ENCODE measurements around the gene RPS6KA1. TPM values are rescaled to one million over a fixed set of nuclear protein-coding genes. Genes with fewer than 3 reads are reported as not detected.

The RPS6KA1 gene
- total and polyA plus RNA-seq, 2 of the 13 experiments (the other 11 are each of a cell fraction or from before 2014, with no cell fraction given): 19.6 to 24.2 TPM

GRCh38 chr1:26545969-26546323, 16.4 kb downstream of the RPS6KA1 start:
- H3K27ac ChIP-seq (ENCODE audit: extremely low read length, insufficient read depth, low read length): no peak overlapping the region
- H3K4me2 ChIP-seq (ENCODE audit: low read depth, low read length): no peak overlapping the region
- ChIA-PET POLR2A (no interaction called here), CTCF (ENCODE audit: low intra/inter-chr PET ratio, low total read pairs) (no interaction called here)
- H4K20me1 ChIP-seq (ENCODE audit: insufficient read depth, low read length): no peaks in the 10 kb centered on the region
- no peak for DNase-seq (ENCODE audit: low spot score)
- no peak for FAIRE-seq
- no peaks in the 10 kb centered on the region for H3K9me3 ChIP-seq (ENCODE audit: low read length)
- intact Hi-C loops (cut with micrococcal nuclease; ENCODE audit: unreplicated experiment) (no loop called here), in situ Hi-C loops (cut with HindIII; ENCODE audit: extremely low pct_ligation_motif_present, low pct_unique_long_range_greater_than_20kb) (no loop called here)
- H3K4me1 ChIP-seq (ENCODE audit: insufficient read depth, low read length): peaks cover 10% of the 10 kb centered on the region
- no peak overlapping the region for H3K4me3 ChIP-seq (replicated peaks in 1 of 3; ENCODE audit: insufficient read depth in 1 of 3, low read depth in 2 of 3, low read length in 3 of 3)
- H3K79me2 ChIP-seq (ENCODE audit: insufficient read depth, low read length): no peaks in the 10 kb centered on the region
- no peaks in the 10 kb centered on the region for H3K27me3 ChIP-seq (ENCODE audit: control insufficient read depth in 1 of 2, insufficient read depth in 2 of 2, low read length in 2 of 2)
- H3K9ac ChIP-seq (ENCODE audit: insufficient read depth, low read depth, low read length): no peak overlapping the region
- peaks cover 15 to 18% of the 10 kb centered on the region in 2 experiments; a peak in 4 of 5 replicates for H3K36me3 ChIP-seq (replicated peaks in 1 of 2; ENCODE audit: control insufficient read depth in 1 of 2, insufficient read depth in 2 of 2, low read length in 2 of 2)
- ATAC-seq: no peak
- no CpG with 5 or more reads among the region's 4 CpGs for WGBS (ENCODE audit: low lambda C conversion rate)
- no peak overlapping the region for H2AFZ ChIP-seq (ENCODE audit: low read length)
- TF ChIP-seq PITX1 (CRISPR knock-in tag; IDR thresholded peaks at IDR 0.05) (no peak), MXD4 (CRISPR knock-in tag; IDR thresholded peaks at IDR 0.05) (no peak), ZNF329 (CRISPR knock-in tag; IDR thresholded peaks at IDR 0.05; ENCODE audit: low read depth) (no peak), ZNF331 (CRISPR knock-in tag; IDR thresholded peaks at IDR 0.05) (no peak), HNRNPH1 (optimal IDR thresholded peaks at IDR 0.05; ENCODE audit: low read depth, low read length) (no peak), SMARCE1 (IDR thresholded peaks at IDR 0.05; ENCODE audit: borderline replicate concordance) (no peak), RFXANK (CRISPR knock-in tag; IDR thresholded peaks at IDR 0.05) (no peak), KDM5A (IDR thresholded peaks at IDR 0.05; ENCODE audit: borderline replicate concordance, low read length) (no peak), ZNF24 (IDR thresholded peaks at IDR 0.05) (no peak), ZNF773 (CRISPR knock-in tag; IDR thresholded peaks at IDR 0.05; ENCODE audit: borderline replicate concordance) (no peak), ZNF747 (CRISPR knock-in tag; IDR thresholded peaks at IDR 0.05; ENCODE audit: borderline replicate concordance) (no peak), IKZF1 (IDR thresholded peaks at IDR 0.05) (no peak), SYNCRIP (IDR thresholded peaks at IDR 0.05; ENCODE audit: insufficient read depth, low read depth, low read length) (no peak), NFIC (IDR thresholded peaks at IDR 0.05; ENCODE audit: low read length) (no peak), REL (CRISPR knock-in tag; conservative IDR thresholded peaks at IDR 0.05) (no peak), NFIB (CRISPR knock-in tag; IDR thresholded peaks at IDR 0.05; ENCODE audit: borderline replicate concordance) (no peak)
- TF ChIP-seq, protein P1, sequence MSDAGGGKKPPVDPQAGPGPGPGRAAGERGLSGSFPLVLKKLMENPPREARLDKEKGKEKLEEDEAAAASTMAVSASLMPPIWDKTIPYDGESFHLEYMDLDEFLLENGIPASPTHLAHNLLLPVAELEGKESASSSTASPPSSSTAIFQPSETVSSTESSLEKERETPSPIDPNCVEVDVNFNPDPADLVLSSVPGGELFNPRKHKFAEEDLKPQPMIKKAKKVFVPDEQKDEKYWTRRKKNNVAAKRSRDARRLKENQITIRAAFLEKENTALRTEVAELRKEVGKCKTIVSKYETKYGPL (CRISPR knock-in tag; IDR thresholded peaks at IDR 0.05): no peak
- no TSS peak for BruUV-seq (replicated peaks)
